Lung (tissue), 12 donors: ENCODE data around the gene RAI2. TPM values are rescaled to one million over a fixed set of nuclear protein-coding genes. Genes with fewer than 3 reads are reported as not detected.

Experiments
- ATAC-seq: fragments of 200-7000 bp; cut with Tn5 transposase; one replicate; pipeline ENCODE4 v1.9.1; 2020; ENCODE audit warnings: moderate number of reproducible peaks; ENCODE audit not compliant: insufficient read depth, low FRiP score
- DNase-seq, 3 donors: peaks; one replicate each; pipeline ENCODE4 v3.0.0-alpha.2; 2013 to 2017
- H3K27ac ChIP-seq, 2 donors: one replicate each; pipeline ENCODE4 v1.5.1; 2013; ENCODE audit warnings: mild to moderate bottlenecking in 2 of 2, moderate library complexity in 2 of 2, control low read depth in 1 of 2, inconsistent platforms in 1 of 2, low read depth in 1 of 2, low read length in 1 of 2
- H3K27me3 ChIP-seq, 3 donors: one replicate each; pipeline ENCODE4 v1.5.1; 2013; ENCODE audit warnings: low read length in 2 of 3; ENCODE audit not compliant: control insufficient read depth in 3 of 3, insufficient read depth in 3 of 3
- H3K36me3 ChIP-seq, 4 donors: one replicate each; pipeline ENCODE4 v1.5.1; 2013; ENCODE audit warnings: low read length in 4 of 4, mild to moderate bottlenecking in 1 of 4, moderate library complexity in 1 of 4; ENCODE audit not compliant: control insufficient read depth in 4 of 4, insufficient read depth in 4 of 4
- H3K4me1 ChIP-seq, 5 donors: one replicate each; pipeline ENCODE4 v1.5.1; 2013; ENCODE audit warnings: low read length in 5 of 5, mild to moderate bottlenecking in 2 of 5, moderate library complexity in 1 of 5; ENCODE audit not compliant: control insufficient read depth in 5 of 5, insufficient read depth in 5 of 5
- H3K4me3 ChIP-seq: one replicate; pipeline ENCODE4 v1.5.1; 2013; ENCODE audit warnings: mild to moderate bottlenecking, control low read depth, moderate library complexity
- H3K9ac ChIP-seq, 2 donors: one replicate each; pipeline ENCODE4 v1.5.1; 2013; ENCODE audit warnings: low read length in 2 of 2, control low read depth in 1 of 2; ENCODE audit not compliant: insufficient read depth in 1 of 2
- H3K9me3 ChIP-seq, 4 donors: one replicate each; pipeline ENCODE4 v1.5.1; 2013; ENCODE audit warnings: low read length in 3 of 4, mild to moderate bottlenecking in 1 of 4, moderate library complexity in 1 of 4; ENCODE audit not compliant: control insufficient read depth in 4 of 4, insufficient read depth in 3 of 4
- WGBS, 2 donors: extraction: QIAGEN DNeasy Blood & Tissue Kit; methylation state at CpG; one replicate each; pipeline ENCODE4 v1.1.7; 2013; 5-methylcytosine and 5-hydroxymethylcytosine counted together
- polyA plus RNA-seq, 2 donors: library from polyadenylated mRNA; stranded (reverse); fragments of 200-250 nt; gene quantifications; one replicate each; pipeline ENCODE4 v1.2.1, GENCODE V29; 2013
- total RNA-seq, 2 donors: library from RNA; depleted of rRNA in 1 of 2; stranded (reverse); fragments of >200 nt in 1 of 2; gene quantifications; one replicate each; pipeline ENCODE4 v1.2.1, GENCODE V29; 2014 to 2021
- TF ChIP-seq, protein P1 (sequence below): IDR thresholded peaks from 2 replicates; pipeline ENCODE4 v1.5.1; 2012; ENCODE audit warnings: mild to moderate bottlenecking; ENCODE audit errors: control extremely low read depth, extremely low read depth
- donor health status: control.
- donor health status: control.
- donor health status: Bipolar disorder and iron deficiency.
- donor health status: healthy.
- donor health status: DM: yes; HTN: yes; CAD: no.

RAI2 gene
- total and polyA plus RNA-seq, 4 donors = 11.5 to 19.9 (median 13.6) TPM

DNA sequence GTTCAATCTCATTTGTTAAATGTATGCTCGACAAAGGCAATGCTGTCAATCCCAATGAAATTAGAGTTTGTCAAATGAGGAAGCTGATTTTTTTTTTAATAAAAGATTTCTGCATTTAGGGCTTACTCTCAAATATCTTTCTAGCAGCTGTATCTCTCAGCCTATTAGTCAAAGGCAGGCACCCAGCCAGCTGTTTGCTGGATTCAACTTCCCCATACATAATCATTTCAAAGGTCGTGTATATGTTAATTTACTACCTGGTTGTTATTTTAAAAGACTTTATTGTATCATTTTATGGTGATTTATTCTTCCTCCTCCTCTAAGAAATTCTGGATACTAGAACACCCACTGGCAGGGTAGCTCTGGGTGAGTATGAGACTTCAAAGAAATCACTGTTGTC is 27.1 kb downstream of the RAI2 start:
- no peaks in the 10 kb centered on the region for H3K36me3 ChIP-seq
- 26 to 46% methylated on average over 2 of the region's 2 CpGs for WGBS, 2 donors
- no peak overlapping the region for H3K27ac ChIP-seq
- no peak overlapping the region for H3K9ac ChIP-seq
- TF ChIP-seq, protein P1, sequence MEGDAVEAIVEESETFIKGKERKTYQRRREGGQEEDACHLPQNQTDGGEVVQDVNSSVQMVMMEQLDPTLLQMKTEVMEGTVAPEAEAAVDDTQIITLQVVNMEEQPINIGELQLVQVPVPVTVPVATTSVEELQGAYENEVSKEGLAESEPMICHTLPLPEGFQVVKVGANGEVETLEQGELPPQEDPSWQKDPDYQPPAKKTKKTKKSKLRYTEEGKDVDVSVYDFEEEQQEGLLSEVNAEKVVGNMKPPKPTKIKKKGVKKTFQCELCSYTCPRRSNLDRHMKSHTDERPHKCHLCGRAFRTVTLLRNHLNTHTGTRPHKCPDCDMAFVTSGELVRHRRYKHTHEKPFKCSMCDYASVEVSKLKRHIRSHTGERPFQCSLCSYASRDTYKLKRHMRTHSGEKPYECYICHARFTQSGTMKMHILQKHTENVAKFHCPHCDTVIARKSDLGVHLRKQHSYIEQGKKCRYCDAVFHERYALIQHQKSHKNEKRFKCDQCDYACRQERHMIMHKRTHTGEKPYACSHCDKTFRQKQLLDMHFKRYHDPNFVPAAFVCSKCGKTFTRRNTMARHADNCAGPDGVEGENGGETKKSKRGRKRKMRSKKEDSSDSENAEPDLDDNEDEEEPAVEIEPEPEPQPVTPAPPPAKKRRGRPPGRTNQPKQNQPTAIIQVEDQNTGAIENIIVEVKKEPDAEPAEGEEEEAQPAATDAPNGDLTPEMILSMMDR = no peak
- H3K27me3 ChIP-seq = peaks cover 0 to 66% (median 44%) of the 10 kb centered on the region in 3 donors
- H3K4me1 ChIP-seq = peaks cover 2 to 20% (median 13%) of the 10 kb centered on the region in 5 donors
- ATAC-seq = no peak
- peaks cover 0 to 4% (median 0%) of the 10 kb centered on the region in 4 donors for H3K9me3 ChIP-seq
- no peak overlapping the region for H3K4me3 ChIP-seq
- no peak for DNase-seq

DNA sequence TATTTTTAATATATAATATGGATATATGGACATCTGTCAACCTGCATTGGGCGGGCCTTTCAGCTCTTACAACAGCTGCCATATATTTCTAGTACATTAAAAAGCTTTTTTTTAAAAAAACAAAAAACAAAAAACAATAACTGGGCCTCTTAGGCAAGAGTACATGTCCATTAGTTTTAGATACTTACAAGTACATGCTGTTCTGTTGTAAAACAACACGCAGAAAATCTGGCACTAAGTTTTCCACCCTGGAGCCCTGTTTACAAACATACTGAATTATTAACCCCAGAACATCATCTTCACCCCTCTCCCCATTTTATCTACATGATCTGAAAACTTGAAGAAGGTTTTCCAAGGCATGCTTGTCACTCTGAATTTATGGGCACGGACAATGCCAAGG is 29.8 kb downstream of the RAI2 start:
- peaks cover 0 to 44% (median 41%) of the 10 kb centered on the region in 3 donors for H3K27me3 ChIP-seq
- DNase-seq (peak in 2 of 3 donors; percentile 33 to 55), ATAC-seq (no peak)
- no peak overlapping the region for H3K27ac ChIP-seq
- 59 to 79% methylated on average over 3 of the region's 3 CpGs for WGBS, 2 donors
- H3K9ac ChIP-seq = no peak overlapping the region
- peaks cover 1 to 26% (median 10%) of the 10 kb centered on the region in 5 donors for H3K4me1 ChIP-seq
- no peaks in the 10 kb centered on the region for H3K36me3 ChIP-seq
- no peak overlapping the region for H3K4me3 ChIP-seq
- TF ChIP-seq, protein P1 = no peak
- H3K9me3 ChIP-seq = no peaks in the 10 kb centered on the region

DNA sequence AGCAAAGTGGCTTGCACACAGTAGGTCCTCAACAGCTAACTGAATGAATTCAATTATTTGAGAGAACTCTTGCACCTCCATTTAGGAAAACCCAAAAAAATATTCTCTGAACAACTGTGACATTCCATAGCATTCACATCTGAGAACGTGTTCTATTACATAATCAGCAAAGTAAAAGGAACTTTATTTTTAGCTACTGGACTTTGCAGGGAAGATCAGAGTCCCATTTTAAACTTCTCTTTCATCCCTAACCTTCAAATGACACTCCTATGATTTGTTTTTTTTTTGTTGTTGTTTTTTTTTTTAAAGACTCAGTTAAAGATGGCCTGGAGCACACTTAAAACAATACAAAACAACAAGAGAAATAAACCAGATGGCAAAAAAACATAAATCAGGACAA is 30.9 kb downstream of the RAI2 start:
- H3K36me3 ChIP-seq = no peaks in the 10 kb centered on the region
- no peak overlapping the region for H3K4me3 ChIP-seq
- no peak overlapping the region for H3K27ac ChIP-seq
- ATAC-seq (no peak), DNase-seq (no peak)
- no peaks in the 10 kb centered on the region for H3K9me3 ChIP-seq
- 0 to 19% methylated on average over 1 of the region's 1 CpG for WGBS, 2 donors
- H3K9ac ChIP-seq = peak overlapping the region in 1 of 2 donors; percentile 23
- TF ChIP-seq, protein P1 = no peak
- peaks cover 0 to 39% (median 39%) of the 10 kb centered on the region in 3 donors for H3K27me3 ChIP-seq
- peaks cover 0 to 31% (median 10%) of the 10 kb centered on the region in 5 donors for H3K4me1 ChIP-seq

DNA sequence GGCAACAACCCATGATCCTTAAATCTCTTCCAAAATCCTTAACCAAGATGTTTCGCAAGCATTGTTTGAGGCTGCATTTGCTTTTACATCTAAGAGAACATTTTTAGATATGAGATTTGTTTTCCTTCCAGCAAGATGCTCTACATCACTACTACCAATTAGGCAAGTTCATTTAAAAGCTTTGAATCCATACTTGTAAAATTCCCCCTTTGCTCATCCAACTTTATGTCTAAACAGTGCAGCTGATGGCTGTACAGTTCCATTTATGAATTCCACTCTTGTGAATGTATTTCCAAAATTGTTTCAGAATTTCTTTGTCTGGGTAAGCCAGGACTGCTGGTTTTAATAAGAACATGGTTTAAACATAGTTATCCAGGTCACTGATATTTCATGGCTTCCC is 31.5 kb downstream of the RAI2 start:
- Histone ChIP-seq H3K36me3 (no peaks in the 10 kb centered on the region), H3K9ac (no peak overlapping the region), H3K27ac (no peak overlapping the region), H3K9me3 (no peaks in the 10 kb centered on the region), H3K4me3 (no peak overlapping the region), H3K27me3 (peaks cover 0 to 38% (median 32%) of the 10 kb centered on the region in 3 donors), H3K4me1 (peaks cover 2 to 36% (median 5%) of the 10 kb centered on the region in 5 donors)
- TF ChIP-seq, protein P1 = no peak
- 84 to 90% methylated on average over 1 of the region's 1 CpG for WGBS, 2 donors
- no peak for ATAC-seq
- peak in 2 of 3 donors; percentile 29 to 59 for DNase-seq
